Activated T-helper 2 cell treated with anti-CD3 and anti-CD28 coated beads, Interferon-gamma antibody, Interleukin-2, Interleukin-4, amounts not matched to agents 10 μg/mL and 5 μg/mL and 100 μg/mL, durations not matched to agents 14 hours and 24 hours and 36 hours (primary cell): Measurements from ENCODE around the gene CENPM. TPM values are rescaled to one million over a fixed set of nuclear protein-coding genes. Genes with fewer than 3 reads are reported as not detected.

Experiments
- total RNA-seq: library from RNA; stranded (reverse); gene quantifications from 2 replicates; pipeline ENCODE4 v1.2.3, GENCODE V29; 2022

Gene CENPM
- total RNA-seq, 1 donor from 2014 or later: 58.6 TPM

Other genes starting within 250 kb of the CENPM start
- 24.6 and 26.1 TPM in 2 replicates for gene MEI1, start 247.6 kb downstream of the CENPM start, total RNA-seq
- gene CCDC134, start 146.5 kb downstream of the CENPM start, total RNA-seq: 17.4 and 19.6 TPM in 2 replicates
- gene SREBF2, start 114.0 kb downstream of the CENPM start, total RNA-seq: 191 and 202 TPM in 2 replicates
- gene SHISA8, start 32.1 kb downstream of the CENPM start, total RNA-seq: 1.0 and 1.7 TPM in 2 replicates
- 2.7 and 3.1 TPM in 2 replicates for gene TNFRSF13C, start 20.3 kb downstream of the CENPM start, total RNA-seq
- gene SEPTIN3, start 22.3 kb upstream of the CENPM start, total RNA-seq: 7.1 and 8.5 TPM in 2 replicates
- 1.3 and 1.6 TPM in 2 replicates for gene WBP2NL, start 51.6 kb upstream of the CENPM start, total RNA-seq
- 38.8 and 44.9 TPM in 2 replicates for gene NAGA, start 123.7 kb upstream of the CENPM start, total RNA-seq
- 5.6 and 5.7 TPM in 2 replicates for gene PHETA2, start 127.1 kb upstream of the CENPM start, total RNA-seq
- gene SMDT1, start 132.5 kb upstream of the CENPM start, total RNA-seq: 65.1 and 69.7 TPM in 2 replicates
- gene NDUFA6, start 143.6 kb upstream of the CENPM start, total RNA-seq: 92.4 and 95.1 TPM in 2 replicates
- 3.5 and 3.6 TPM in 2 replicates for gene CYP2D6, start 183.7 kb upstream of the CENPM start, total RNA-seq